ENCODE measurements around the gene ORC5. TPM values are rescaled to one million over a fixed set of nuclear protein-coding genes. Genes with fewer than 3 reads are reported as not detected.

The ORC5 gene
- polyA plus RNA-seq, 2 of the 4 experiments (the other 2 are of a cell fraction): 17.8 to 28.4 TPM

DNA sequence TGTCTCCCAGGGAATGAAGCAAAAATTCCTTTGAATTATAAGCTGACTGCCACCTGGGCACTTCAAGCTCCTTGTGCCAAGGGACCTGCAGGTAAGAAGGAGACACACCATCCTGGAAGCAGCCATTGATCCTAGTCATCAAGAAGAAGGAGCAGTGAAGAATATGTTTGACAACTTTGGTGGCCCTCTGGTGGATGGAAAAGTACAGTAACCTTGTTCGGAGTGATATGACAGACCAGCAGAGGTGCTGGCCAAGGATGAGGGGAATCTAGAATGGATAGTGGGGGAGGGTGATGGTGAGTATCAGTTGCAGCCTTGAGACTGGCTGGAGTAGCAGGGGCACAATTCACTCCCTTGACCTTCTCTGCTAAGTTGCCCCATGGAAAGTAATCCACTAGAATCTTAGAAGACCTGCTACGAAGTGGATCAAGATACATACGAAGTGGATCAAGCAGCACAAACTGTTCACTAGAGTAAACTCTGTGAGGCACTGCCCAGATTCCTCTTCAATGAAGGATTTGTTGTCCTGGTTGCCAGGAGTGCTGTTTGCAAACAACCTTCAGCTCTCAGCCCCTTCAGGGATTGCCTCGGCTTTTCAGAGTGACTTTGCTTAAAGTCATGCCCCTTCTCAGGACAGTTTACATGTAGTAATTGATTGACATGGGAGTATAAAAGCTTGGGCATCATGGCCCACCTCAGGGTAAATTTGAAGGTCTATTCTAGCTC, 44.8 kb upstream of the ORC5 start:
- DNase-seq (ENCODE audit: low read depth in 1 of 2, low spot score in 1 of 2): peak; percentile 18 to 35
- POLR2A ChIA-PET: no interaction called here

DNA sequence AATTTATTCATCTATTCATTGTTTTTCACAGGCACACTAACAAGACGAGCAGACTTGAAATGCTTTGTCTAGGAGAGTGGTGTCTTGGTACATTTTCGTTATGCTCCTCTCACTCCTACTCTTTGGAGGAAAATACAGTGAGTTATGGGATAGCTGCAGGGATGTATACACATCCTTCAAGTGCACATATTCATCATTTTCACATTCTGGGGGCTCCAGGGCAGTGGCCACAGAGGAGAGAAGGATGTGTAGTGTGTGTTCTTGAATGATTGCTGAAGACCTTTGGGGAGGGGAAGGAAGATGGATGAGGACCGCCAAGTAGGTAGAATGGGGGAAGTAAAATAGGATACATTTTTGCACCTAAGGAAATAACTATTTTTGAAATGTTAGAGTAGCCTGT, 34.8 kb upstream of the ORC5 start:
- no peak for TF ChIP-seq GATA3 (IDR thresholded peaks at IDR 0.05; ENCODE audit: borderline replicate concordance)
- no peak for TF ChIP-seq ZNF302 (CRISPR knock-in tag; IDR thresholded peaks at IDR 0.05)
- TF ChIP-seq, protein P1, sequence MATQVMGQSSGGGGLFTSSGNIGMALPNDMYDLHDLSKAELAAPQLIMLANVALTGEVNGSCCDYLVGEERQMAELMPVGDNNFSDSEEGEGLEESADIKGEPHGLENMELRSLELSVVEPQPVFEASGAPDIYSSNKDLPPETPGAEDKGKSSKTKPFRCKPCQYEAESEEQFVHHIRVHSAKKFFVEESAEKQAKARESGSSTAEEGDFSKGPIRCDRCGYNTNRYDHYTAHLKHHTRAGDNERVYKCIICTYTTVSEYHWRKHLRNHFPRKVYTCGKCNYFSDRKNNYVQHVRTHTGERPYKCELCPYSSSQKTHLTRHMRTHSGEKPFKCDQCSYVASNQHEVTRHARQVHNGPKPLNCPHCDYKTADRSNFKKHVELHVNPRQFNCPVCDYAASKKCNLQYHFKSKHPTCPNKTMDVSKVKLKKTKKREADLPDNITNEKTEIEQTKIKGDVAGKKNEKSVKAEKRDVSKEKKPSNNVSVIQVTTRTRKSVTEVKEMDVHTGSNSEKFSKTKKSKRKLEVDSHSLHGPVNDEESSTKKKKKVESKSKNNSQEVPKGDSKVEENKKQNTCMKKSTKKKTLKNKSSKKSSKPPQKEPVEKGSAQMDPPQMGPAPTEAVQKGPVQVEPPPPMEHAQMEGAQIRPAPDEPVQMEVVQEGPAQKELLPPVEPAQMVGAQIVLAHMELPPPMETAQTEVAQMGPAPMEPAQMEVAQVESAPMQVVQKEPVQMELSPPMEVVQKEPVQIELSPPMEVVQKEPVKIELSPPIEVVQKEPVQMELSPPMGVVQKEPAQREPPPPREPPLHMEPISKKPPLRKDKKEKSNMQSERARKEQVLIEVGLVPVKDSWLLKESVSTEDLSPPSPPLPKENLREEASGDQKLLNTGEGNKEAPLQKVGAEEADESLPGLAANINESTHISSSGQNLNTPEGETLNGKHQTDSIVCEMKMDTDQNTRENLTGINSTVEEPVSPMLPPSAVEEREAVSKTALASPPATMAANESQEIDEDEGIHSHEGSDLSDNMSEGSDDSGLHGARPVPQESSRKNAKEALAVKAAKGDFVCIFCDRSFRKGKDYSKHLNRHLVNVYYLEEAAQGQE (IDR thresholded peaks at IDR 0.05): no peak
- no peak for TF ChIP-seq CEBPB (IDR thresholded peaks at IDR 0.05)
- TF ChIP-seq CHD4 (IDR thresholded peaks at IDR 0.05; ENCODE audit: borderline replicate concordance): no peak
- TF ChIP-seq, protein P2, sequence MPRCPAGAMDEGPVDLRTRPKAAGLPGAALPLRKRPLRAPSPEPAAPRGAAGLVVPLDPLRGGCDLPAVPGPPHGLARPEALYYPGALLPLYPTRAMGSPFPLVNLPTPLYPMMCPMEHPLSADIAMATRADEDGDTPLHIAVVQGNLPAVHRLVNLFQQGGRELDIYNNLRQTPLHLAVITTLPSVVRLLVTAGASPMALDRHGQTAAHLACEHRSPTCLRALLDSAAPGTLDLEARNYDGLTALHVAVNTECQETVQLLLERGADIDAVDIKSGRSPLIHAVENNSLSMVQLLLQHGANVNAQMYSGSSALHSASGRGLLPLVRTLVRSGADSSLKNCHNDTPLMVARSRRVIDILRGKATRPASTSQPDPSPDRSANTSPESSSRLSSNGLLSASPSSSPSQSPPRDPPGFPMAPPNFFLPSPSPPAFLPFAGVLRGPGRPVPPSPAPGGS (IDR thresholded peaks at IDR 0.05): no peak
- no peak for TF ChIP-seq POLR2A (IDR thresholded peaks at IDR 0.05; ENCODE audit: low read length)
- TF ChIP-seq FOXS1 (CRISPR knock-in tag; IDR thresholded peaks at IDR 0.05): no peak
- TF ChIP-seq, protein P3, sequence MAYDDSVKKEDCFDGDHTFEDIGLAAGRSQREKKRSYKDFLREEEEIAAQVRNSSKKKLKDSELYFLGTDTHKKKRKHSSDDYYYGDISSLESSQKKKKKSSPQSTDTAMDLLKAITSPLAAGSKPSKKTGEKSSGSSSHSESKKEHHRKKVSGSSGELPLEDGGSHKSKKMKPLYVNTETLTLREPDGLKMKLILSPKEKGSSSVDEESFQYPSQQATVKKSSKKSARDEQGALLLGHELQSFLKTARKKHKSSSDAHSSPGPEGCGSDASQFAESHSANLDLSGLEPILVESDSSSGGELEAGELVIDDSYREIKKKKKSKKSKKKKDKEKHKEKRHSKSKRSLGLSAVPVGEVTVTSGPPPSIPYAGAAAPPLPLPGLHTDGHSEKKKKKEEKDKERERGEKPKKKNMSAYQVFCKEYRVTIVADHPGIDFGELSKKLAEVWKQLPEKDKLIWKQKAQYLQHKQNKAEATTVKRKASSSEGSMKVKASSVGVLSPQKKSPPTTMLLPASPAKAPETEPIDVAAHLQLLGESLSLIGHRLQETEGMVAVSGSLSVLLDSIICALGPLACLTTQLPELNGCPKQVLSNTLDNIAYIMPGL (CRISPR knock-in tag; IDR thresholded peaks at IDR 0.05; ENCODE audit: borderline replicate concordance): no peak
- no peak for TF ChIP-seq MYC (IDR thresholded peaks at IDR 0.05; ENCODE audit: borderline replicate concordance, low read length)
- TF ChIP-seq, protein P4, sequence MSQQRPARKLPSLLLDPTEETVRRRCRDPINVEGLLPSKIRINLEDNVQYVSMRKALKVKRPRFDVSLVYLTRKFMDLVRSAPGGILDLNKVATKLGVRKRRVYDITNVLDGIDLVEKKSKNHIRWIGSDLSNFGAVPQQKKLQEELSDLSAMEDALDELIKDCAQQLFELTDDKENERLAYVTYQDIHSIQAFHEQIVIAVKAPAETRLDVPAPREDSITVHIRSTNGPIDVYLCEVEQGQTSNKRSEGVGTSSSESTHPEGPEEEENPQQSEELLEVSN (IDR thresholded peaks at IDR 0.05; ENCODE audit: borderline replicate concordance, low read depth): no peak
- no peak for TF ChIP-seq MAZ (IDR thresholded peaks at IDR 0.05; ENCODE audit: borderline replicate concordance, low read depth, low read length)
- TF ChIP-seq HOXB5 (CRISPR knock-in tag; IDR thresholded peaks at IDR 0.05): no peak
- TF ChIP-seq, protein P5, sequence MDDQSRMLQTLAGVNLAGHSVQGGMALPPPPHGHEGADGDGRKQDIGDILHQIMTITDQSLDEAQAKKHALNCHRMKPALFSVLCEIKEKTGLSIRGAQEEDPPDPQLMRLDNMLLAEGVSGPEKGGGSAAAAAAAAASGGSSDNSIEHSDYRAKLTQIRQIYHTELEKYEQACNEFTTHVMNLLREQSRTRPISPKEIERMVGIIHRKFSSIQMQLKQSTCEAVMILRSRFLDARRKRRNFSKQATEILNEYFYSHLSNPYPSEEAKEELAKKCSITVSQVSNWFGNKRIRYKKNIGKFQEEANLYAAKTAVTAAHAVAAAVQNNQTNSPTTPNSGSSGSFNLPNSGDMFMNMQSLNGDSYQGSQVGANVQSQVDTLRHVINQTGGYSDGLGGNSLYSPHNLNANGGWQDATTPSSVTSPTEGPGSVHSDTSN (IDR thresholded peaks at IDR 0.05): no peak
- TF ChIP-seq EHMT2 (IDR thresholded peaks at IDR 0.05; ENCODE audit: low read depth): no peak
- TF ChIP-seq CBX8 (IDR thresholded peaks at IDR 0.05): no peak
- TF ChIP-seq CHD2 (IDR thresholded peaks at IDR 0.05; ENCODE audit: low read length, partially characterized antibody): no peak
- Histone ChIP-seq H3K4me1 (no peaks in the 10 kb centered on the region), H3K4me2 (no peak overlapping the region), H3K4me3 (no peak overlapping the region), H3K27ac (no peak overlapping the region), H3K9me3 (no peaks in the 10 kb centered on the region)
- ATAC-seq: no peak
- POLR2A ChIA-PET: no interaction called here
- DNase-seq (ENCODE audit: low read depth in 1 of 2, low spot score in 1 of 2): no peak
- no peak for FAIRE-seq
- CTCF ChIA-PET: interaction anchor here (1.1 kb wide), 1 partner anchor 8 kb away, joined by 5 read pairs; no protein-coding TSS in a partner anchor
- WGBS (ENCODE audit: missing lambda C conversion rate): 22% methylated on average over 3 of the region's 3 CpGs

More for the DNA sequence above, 44.8 kb upstream of the ORC5 start:
- WGBS (ENCODE audit: missing lambda C conversion rate): 1% methylated on average over 4 of the region's 4 CpGs
- no peaks in the 10 kb centered on the region for H3K9me3 ChIP-seq
- H3K27ac ChIP-seq: no peak overlapping the region
- FAIRE-seq (no peak), ATAC-seq (peak; percentile 86 to 89)
- H3K4me1 ChIP-seq: no peaks in the 10 kb centered on the region
- no peak overlapping the region for H3K4me3 ChIP-seq
- 0 out of 5 replicates have a peak, but pooled peaks of 1 of the 2 experiments have one; percentile 20 for TF ChIP-seq RAD21 (conservative IDR thresholded peaks at IDR 0.05 in 1 of 2, IDR thresholded peaks at IDR 0.05 in 1 of 2)
- TF ChIP-seq, protein P6, sequence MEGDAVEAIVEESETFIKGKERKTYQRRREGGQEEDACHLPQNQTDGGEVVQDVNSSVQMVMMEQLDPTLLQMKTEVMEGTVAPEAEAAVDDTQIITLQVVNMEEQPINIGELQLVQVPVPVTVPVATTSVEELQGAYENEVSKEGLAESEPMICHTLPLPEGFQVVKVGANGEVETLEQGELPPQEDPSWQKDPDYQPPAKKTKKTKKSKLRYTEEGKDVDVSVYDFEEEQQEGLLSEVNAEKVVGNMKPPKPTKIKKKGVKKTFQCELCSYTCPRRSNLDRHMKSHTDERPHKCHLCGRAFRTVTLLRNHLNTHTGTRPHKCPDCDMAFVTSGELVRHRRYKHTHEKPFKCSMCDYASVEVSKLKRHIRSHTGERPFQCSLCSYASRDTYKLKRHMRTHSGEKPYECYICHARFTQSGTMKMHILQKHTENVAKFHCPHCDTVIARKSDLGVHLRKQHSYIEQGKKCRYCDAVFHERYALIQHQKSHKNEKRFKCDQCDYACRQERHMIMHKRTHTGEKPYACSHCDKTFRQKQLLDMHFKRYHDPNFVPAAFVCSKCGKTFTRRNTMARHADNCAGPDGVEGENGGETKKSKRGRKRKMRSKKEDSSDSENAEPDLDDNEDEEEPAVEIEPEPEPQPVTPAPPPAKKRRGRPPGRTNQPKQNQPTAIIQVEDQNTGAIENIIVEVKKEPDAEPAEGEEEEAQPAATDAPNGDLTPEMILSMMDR (IDR thresholded peaks at IDR 0.05): 0 out of 3 replicates have a peak, but pooled peaks have one; percentile 9
- no peak for TF ChIP-seq ESRRA (IDR thresholded peaks at IDR 0.05; ENCODE audit: borderline replicate concordance, low read length)
- CTCF ChIA-PET: interaction anchor here (0.7 to 3.0 kb wide), 6 partner anchors 12 to 733 kb away, joined by 3 to 17 read pairs (median 3); no protein-coding TSS in a partner anchor
- H3K4me2 ChIP-seq: no peak overlapping the region
